H1 (cell line): ENCODE data around the gene CCDC12. TPM values are rescaled to one million over a fixed set of nuclear protein-coding genes. Genes with fewer than 3 reads are reported as not detected.

Experiments used
- ATF3 ChIP-seq: IDR thresholded peaks from 2 replicates; pipeline ENCODE4 v1.6.1; 2011; ENCODE audit warnings: low read depth, mild to moderate bottlenecking, low read length; ENCODE audit not compliant: insufficient read depth
- CREB1 ChIP-seq: IDR thresholded peaks from 2 replicates; pipeline ENCODE4 v1.6.1; 2012; ENCODE audit warnings: inconsistent platforms
- EGR1 ChIP-seq: IDR thresholded peaks from 2 replicates; pipeline ENCODE4 v1.6.1; 2011; ENCODE audit warnings: low read depth, low read length, borderline replicate concordance
- FOSL1 ChIP-seq: IDR thresholded peaks from 2 replicates; pipeline ENCODE4 v1.6.1; 2011; ENCODE audit warnings: mild to moderate bottlenecking, low read depth, low read length, moderate library complexity; ENCODE audit not compliant: insufficient read depth
- ZNF274 ChIP-seq: IDR thresholded peaks from 2 replicates; pipeline ENCODE4 v1.7.0; 2012; ENCODE audit warnings: low read length, borderline replicate concordance; ENCODE audit errors: extremely low read depth
- polyA plus RNA-seq, 7 experiments: library from polyadenylated mRNA; depleted of rRNA in 3 of 7; stranded (reverse) in 5 of 7; unstranded in 2 of 7; fragments of >200 nt in 5 of 7; fragments of 200-250 nt in 2 of 7; gene quantifications; 1 replicate in 5 of 7; 2 replicates in 1 of 7; 4 replicates in 1 of 7; pipeline versions ENCODE4 v1.2.1 to v1.2.3, GENCODE V29; 2011 to 2013; ENCODE audit warnings: missing spikeins in 2 of 7, mixed read lengths in 2 of 7
- total RNA-seq: library from RNA; stranded (reverse); fragmentation: NEBNext Ultra II Directional; extraction: Animal tissue kit (Norgen Biotek cat#: 25700); gene quantifications from 2 replicates; pipeline ENCODE4 v1.2.1, GENCODE V29; 2021

CCDC12 gene
- total and polyA plus RNA-seq, 2 of the 8 experiments (the other 6 are each of a cell fraction or from before 2014, with no cell fraction given): 29.5 to 41.3 TPM

GRCh38 chr3:47003461-47004368 is 27.2 kb upstream of the CCDC12 start (continued):
- no peak for TF ChIP-seq CREB1
- TF ChIP-seq ATF3: no peak
- no peak for TF ChIP-seq ZNF274
- no peak for TF ChIP-seq EGR1
- TF ChIP-seq FOSL1: no peak
